Measurements from ENCODE around the gene SIGLEC14.

GRCh38 chr19:51628153-51628939 is 18.3 kb downstream of the SIGLEC14 start:
- TF ChIP-seq, protein P1, sequence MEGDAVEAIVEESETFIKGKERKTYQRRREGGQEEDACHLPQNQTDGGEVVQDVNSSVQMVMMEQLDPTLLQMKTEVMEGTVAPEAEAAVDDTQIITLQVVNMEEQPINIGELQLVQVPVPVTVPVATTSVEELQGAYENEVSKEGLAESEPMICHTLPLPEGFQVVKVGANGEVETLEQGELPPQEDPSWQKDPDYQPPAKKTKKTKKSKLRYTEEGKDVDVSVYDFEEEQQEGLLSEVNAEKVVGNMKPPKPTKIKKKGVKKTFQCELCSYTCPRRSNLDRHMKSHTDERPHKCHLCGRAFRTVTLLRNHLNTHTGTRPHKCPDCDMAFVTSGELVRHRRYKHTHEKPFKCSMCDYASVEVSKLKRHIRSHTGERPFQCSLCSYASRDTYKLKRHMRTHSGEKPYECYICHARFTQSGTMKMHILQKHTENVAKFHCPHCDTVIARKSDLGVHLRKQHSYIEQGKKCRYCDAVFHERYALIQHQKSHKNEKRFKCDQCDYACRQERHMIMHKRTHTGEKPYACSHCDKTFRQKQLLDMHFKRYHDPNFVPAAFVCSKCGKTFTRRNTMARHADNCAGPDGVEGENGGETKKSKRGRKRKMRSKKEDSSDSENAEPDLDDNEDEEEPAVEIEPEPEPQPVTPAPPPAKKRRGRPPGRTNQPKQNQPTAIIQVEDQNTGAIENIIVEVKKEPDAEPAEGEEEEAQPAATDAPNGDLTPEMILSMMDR (IDR thresholded peaks at IDR 0.05; ENCODE audit: low read depth, low read length): peak; percentile 8
- TF ChIP-seq POLR2A (IDR thresholded peaks at IDR 0.05; ENCODE audit: extremely low read depth, insufficient read length) (no peak), MYC (IDR thresholded peaks at IDR 0.05; ENCODE audit: low read depth, low read length) (no peak)
